HL-60/S4 (cell line): ENCODE data around the gene CDH1.

Experiments
- in situ Hi-C: fragments of 300-500 bp; cut with MboI; formaldehyde crosslinking; loops from 2 replicates; pipeline ENCODE4 v1.14.3; 2022; ENCODE audit warnings: low sequenced_read_pairs

CDH1 gene

DNA sequence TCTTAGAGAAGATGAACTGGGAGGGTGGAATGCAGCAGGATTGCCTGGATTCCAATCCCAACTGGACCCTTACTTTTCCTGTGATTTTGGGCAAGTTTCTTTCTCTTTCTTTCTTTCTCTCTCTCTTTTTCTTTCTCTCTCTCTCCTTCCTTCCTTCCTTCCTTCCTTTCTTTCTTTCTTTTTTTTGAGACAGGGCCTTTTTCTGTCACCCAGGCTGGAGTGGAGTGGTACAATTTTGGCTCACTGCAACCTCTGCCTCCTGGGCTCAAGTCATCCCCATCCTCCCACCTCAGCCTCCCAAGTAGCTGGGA is 20.5 kb downstream of the CDH1 start:
- in situ Hi-C loops = no loop called here

DNA sequence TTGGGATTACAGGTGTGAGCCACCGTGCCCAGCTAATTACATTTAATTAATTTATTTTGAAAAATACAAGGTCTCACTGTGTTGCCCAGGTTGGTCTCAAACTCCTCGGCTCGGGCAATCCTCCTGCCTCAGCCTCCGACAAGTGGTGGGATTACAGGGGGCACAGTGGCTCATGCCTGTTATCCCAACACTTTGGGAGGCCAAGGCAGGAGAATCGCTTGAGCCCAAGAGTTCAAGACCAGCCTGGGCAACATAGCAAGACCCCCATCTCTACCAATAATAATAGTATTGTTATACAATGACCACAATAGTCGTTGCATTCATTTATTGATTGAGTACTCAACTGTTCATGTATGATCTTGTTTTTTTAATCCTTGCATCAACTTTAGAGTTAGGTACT is 22.0 kb downstream of the CDH1 start:
- in situ Hi-C loops = no loop called here

DNA sequence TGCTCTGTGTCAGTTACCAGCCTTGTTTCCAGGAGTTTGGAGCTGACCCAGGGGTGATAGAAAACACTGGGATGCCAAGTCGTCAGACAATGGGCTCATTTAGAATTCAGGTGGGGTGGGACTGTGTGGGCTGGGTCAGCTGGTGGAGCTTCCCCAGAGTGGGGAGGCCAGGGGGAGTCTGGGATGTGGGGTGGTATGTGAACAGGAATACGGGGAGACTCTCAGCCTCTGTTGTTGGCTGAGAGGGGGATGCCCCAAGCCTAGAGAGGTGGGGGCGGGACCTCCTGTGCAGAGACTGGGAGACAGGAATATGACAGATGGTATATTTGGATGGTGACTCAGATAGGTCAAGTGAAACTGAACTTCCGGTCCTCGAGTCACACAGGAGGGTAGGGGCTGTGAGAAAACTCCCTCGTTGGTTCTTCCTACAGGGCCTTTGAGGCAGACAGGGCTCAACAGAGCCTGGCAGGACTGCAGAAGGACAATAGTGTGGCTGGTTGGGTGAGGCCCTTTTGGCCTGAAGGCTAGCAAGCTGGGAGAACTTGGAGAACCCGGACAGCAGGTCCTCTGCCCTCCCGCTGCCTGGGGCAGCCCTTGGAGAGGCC is 23.7 kb downstream of the CDH1 start:
- in situ Hi-C loops = no loop called here

DNA sequence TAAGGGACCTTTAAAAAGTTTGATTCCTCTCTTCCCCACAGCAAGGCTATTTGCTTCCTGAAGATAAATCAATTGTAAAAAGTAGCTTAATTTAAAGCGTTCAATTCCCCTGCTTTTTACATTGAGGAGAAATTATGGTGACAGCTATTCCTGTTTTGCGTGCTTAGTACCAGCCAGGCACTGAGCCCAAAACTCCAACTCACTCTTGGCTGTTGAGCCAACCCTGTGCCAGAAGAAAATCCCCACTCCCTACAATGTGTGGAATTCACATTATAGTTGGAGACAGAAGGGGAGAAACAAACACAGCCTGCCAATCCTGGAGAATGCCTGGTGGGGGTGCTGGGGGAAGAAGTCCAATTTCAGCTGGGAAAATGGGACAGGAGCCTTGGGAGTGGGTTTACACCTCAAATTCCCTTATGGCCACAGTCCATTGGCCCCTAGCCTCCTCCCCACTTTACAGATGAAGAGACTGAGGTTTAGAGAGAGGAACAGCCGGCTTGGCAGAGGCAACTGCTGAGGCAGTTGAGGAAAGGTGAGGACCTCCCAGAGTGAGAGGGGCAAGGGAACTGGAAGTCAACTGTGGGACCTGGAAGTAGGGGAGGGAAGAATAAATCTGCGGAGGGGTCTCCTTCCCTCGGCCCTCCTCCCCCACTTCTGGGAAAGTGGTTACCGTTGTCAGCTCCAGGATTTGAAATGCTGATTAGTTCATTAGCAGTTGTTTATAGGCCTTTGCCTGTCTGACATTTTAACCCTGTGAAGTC is 26.1 kb downstream of the CDH1 start:
- in situ Hi-C loops = no loop called here

DNA sequence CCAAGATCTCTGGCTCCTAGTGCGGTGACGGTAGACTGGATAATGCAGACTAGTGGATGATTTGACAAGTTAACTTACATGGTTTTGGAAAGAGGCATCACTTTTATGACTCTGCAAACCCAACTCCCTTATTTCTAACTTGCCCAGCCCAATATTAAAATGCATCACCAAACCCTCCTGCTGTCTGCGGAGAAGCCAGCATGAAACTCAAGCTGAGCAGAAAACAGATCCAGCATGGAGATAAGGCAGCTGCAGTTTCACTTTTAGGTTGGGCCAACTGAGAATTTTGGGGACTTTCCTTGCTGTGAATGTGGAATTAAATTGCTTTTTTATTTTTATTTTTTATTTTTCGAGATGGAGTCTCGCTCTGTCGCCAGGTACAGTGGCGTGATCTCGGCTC is 27.8 kb downstream of the CDH1 start:
- in situ Hi-C loops = no loop called here

DNA sequence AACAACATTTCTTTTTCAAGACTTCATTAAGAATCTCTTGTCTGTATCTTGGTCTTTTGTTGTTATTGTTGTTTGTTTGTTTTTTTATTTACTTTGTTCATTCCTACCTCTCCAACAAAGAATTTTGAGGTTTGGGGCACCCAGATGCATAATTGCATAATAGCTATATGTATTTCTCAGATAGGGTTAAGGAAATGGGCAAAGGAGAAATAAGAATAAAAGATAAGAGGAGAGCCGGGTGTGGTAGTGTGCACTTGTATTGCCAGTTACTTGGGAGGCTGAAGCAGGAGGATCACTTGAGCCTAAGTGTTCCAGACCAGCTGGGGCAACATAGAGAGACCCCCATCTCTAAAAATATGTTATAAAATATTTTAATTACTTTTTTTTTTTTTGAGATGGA is 30.5 kb downstream of the CDH1 start:
- in situ Hi-C loops = no loop called here

DNA sequence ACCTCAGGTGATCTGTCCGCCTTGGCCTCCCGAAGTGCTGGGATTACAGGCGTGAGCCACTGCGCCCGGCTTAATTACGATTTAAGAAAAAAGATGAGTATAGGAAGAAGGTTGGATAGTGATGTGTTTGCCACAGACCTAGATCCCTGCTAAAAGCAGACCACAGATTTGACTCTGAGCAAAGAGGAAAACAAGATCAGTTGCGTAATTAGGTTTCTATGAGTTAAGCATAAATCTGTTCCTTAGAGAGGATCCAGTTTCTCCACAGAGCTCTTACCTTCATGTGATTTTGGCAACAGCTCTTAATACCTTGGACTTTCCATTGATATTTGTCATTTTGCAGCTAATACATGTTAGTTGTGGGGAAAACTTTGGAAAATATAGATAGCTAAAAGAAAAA is 31.1 kb downstream of the CDH1 start:
- in situ Hi-C loops = no loop called here

DNA sequence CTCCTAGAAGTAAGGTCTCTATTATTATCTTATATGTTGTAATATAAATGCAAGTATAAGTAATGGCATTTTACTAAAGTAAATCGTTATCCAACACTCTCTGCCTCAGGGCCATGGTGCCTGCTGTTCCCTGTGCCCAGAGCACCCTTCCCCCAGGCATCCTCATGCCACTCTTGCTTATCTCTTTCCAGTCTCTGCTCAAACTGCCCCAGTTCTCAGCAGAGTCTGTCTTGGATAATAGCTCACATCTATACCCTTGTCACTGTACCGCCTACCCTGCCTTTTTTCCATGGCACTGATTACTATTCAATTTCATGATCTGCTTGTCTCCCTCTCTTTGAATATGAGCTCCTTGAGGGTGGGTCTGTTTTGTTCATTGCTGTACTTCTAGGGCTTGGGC is 31.7 kb downstream of the CDH1 start:
- in situ Hi-C loops = no loop called here

DNA sequence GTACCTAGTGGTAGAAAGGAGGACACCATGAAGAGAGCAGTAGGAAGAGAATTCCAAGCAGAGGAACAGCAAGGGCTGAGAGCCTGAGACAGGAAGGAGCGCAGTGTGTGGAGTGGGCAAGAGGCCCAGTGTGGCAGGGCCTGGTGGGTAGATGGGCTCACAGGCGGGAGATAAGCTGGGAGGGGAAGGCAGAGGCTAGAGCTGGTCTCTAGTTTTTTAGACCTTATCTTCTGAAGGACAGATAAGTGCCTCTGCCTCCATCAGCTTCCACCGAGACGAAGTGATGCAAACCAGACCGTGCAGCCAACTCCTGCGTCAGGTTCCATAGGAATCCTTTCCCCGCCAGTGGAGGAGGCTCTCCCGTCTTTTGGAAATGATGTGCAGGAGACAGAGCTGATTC is 33.6 kb downstream of the CDH1 start:
- in situ Hi-C loops = no loop called here

DNA sequence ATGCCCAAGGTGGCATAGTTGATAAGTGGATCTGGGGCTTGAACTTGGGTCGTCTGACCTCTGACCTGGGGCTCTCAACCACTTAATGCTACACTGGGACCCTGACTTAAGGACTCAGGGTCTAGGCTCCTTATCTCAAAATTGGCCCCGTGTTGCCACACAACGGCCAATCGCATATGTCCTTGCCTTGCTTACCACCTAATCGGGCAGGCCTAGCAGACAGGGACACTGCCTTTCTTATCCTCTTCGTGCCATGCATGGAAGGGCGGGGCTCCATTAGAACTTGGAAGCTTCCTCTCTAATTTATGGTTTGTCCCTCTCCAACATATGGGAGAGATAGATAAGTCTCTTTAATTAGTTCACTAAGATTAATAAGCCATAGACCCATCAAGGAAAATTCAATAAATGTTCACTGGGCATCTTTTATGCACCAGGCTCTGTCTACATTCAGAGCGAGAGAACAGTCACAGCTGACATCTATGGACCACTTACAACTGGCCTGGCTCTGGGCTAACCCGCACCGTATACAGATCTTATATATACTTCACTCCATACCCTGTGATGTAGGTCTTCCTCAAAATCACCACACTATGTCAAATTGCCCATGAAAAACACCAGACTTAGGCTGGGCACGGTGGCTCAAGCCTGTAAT is 35.1 kb downstream of the CDH1 start:
- in situ Hi-C loops = no loop called here

DNA sequence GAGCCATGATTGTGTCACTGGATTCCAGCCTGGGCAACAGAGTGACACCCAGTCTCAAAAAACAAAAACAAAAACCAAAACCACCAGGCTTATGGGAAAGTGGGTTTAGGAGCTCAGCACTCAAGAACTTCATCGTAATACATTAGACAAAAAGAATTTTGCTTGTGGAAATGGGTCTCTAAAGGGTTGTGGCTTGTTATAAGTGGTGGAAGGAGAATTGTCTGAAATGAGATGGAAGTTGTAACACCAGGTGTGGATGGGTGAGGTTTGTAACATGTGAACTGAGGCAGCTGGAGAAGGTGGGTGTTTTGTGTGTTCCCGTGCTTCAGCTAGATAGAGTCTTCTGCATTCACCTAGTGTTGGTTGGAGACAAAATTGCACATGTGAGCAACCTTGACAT is 35.8 kb downstream of the CDH1 start:
- in situ Hi-C loops = no loop called here

DNA sequence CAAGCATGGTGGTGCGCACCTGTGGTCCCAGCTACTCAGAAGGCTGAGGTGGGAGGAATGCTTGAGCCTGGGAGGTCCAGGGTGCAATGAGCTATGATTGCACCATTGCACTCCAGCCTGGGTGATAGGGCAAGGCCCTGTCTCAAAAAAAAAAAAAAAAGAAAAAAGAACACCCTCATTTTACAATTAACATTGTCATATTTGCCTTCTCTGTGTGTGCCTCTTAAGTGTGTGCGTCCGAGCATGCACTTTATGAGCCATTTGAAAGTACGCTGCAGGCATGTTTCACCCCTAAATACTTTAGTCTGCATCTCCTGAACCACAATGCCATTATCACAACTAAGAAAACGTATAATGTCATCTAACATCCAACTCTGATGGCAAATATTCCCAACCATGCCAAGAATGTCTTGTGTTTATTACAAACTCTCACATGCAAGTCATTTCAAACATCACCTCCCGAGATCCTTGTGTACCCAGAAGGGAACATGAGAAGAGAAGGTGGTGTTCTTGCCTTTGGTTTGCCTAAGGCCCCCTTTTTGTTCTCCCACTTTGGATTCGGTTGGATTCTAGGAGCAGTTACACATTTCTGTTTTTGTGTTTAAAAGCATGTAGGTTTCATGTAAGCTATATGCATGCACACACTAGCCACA is 38.0 kb downstream of the CDH1 start:
- in situ Hi-C loops = no loop called here

DNA sequence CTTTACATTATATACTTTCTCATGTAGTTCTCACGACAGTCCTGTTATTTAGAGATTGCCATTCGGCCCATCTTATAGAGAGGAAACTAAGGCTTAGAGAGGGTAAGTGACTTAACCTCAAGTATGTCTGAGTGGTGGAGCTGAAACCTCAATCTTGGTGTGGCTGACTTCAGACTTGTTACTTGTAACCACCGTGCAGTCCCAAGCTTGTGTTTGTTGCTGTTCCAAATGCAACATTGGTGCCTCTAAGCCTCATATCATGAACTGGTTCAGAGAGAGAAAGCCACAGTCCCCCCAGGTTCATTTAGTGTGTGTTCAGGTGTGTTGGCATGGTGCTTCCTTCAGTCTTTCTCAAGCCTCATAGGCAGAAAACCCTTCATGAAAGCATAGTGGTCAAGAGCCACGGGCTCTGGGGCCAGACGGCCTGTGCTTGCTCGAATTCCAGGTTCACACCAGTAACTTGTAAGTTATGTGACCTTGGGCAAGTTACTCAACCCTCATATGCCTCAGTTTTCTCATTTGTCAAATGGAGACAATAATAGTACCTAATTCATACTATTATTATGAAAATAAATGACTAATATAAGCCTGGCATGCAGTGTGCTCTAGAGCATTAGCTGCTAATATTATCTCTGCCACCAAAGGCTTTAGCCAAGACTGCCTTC is 39.9 kb downstream of the CDH1 start:
- in situ Hi-C loops = no loop called here

DNA sequence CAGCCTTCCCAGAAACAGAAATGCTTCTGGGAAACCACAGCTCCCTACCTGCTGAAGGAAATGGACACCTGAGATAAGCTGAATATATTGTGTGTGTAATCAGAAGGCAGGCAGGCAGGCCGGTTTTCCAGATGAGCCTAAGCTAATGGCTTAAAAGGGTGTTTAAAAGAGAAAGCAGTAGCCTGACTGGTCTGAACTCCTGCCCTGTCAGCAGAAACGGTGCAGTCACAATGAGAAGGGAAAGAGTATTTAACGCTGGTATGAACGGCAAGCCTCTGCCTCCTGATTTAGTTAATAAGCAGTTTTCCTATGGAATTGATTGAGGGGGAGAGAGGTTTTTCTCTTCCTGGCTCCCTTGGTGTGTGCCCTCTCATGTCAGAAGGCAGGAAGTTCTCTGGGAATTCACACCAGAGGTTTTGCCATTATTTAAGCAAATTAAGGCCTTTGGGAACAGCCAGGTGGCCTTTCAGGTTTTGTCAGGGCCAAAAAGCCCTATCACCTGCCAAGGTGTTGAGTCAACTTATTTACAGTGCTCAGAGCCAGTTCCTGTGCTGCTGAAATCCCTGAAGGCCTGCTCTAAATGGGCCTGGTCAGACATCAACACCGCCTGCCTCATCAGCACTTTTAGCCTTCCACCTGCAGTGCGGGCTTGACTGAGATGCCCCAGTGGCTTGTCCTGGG is 41.6 kb downstream of the CDH1 start:
- in situ Hi-C loops = no loop called here

DNA sequence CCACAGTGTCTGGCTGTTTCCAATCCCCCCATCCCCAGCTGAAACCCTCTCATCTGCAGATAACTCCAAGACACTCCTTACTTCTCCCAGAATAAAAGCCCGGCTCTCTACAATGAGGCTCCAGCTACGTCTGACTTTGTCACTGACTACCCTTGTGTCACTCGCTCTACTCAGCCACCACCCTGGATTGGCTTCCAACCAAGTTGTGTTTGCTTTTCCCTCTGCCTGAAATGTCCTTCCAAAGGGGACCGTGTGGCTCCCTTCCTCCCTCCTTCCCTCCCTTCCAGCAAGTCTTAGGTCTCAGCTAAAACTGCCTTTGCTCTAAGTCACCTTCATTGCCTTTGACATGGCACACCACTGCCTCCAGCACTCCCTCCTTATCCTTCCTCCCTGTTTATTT is 42.8 kb downstream of the CDH1 start:
- in situ Hi-C loops = no loop called here

DNA sequence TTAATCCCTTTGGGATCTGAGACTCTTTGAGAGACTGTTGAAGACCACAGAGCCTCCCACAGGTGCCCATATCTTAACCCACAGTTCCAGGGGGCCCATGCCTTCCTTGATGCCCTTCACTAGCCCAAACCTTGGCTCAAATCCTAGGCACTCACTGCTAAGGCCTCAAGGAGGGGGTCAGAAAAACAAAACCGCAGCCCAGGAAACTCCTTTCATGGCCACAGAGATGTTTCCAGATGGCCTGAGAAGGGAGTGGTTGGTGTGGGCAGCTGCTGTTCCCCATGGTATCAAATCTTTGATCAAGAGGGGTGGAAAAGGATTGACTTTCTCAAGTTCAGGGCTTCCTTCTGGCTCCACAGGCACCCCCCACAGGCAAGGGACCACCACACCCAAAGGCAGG is 44.7 kb downstream of the CDH1 start:
- in situ Hi-C loops = no loop called here

DNA sequence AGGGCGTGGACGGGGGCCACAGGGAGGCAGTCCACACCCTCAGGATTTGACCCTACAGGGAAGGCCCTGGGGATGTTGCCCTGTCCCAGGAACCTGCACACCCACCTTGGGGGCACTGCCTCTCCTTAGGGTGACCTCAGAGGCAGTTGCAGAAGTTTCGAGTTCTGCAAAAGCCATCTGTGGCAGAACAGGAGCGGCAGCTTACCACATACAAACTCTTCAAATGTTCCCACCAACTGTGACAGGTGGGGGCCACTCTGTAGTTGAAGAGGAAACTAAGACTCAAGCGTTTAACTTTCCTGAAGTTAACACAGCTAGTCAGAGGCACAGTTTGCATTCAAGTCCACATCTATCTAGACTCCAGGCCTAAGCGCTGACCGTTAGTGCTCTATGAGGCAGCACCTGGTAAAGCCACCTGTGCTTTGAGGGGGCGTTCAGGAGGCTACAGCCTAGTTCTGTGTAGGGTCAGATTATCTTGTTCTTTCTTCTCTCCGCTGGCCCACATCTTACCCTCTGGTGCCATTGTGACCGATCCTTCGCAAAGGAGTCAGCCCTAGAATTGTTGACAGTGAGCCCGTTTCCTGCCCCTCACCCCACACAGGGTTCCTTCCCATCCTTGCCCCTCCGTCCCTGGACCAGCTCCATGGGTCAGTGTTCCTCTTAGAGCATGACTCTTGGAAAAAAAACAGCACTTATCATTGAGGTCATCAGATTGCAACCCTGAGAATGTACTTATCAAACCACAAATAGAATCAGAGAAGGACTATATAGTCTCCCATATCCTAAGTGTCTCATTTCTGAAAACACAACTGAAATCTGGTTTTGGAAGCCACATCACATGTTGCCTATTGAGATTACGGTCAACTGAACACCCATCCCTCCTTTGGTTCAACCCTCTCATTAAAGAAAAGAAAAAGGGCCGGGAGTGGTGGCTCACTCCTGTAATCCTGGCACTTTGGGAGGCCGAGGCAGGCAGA is 45.4 kb downstream of the CDH1 start:
- in situ Hi-C loops = no loop called here

DNA sequence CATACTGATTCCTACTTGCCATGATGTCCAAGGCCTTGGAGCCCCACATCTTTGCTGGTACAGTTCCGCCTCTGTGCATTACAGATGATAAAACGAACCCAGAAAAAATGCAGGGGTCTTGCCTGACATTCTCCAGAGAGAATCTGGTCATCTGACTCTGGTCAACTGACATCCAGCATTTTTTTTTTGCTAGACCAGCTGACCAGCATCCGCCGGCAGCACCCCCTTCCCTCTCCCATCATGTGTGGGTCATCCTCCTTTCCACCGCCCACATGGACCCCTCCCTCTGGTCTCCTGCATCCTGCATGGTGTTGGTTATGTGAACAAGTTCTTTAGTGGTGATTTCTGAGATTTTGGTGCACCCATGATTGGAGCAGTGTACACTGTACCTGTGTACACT is 47.1 kb downstream of the CDH1 start:
- in situ Hi-C loops = no loop called here

DNA sequence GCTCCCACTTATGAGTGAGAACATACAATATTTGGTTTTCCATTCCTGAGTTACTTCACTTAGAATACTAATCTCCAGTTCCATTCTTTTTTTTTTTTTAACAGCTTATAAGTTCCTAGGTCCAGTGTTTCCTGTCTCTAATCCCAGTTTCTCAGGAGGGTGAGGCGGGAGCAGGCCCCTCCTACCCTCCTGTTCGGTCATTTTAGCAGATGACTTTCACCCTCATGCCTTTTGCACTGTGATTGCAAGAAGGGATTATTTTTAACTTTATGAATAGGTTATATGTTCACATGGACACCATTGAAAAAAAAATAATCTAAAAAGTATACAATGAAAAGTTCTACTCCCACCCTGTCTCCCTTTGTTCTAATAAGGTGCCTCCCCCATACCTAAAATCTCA is 47.6 kb downstream of the CDH1 start:
- in situ Hi-C loops = no loop called here

DNA sequence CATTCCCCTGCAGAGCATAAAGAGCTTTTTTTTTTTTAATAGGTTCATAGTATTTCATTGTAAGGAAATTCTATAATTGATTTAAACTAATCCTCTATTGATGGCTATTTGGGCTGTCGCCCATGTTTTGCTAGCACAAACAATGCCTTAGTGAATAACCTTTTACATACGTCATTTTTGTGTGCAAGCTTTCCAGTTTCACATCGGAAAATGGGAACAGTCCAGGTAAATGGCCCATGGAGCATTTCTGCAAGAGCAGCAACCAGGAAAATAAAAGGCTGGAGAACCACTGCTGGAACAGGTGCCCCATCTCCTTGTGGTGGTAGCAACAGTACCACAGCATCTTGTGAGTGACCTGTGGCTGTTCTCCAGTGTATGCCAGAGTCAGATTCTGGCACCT is 48.6 kb downstream of the CDH1 start:
- in situ Hi-C loops = no loop called here
